ENCODE results near the gene FKBP1C.
"Not testable (repeated sequence)": the region's sequence is repeated elsewhere in the genome, so short reads cannot be mapped to it uniquely, and the experiment has no call there.

FKBP1C gene

GRCh38 chr6:63211343-63211742, at the start of gene FKBP1C:
FKBP1C (plus strand) TSS chr6:63211469.
- DNase-seq (ENCODE audit: extremely low read depth, low read depth), result not testable (repeated sequence)

DNA sequence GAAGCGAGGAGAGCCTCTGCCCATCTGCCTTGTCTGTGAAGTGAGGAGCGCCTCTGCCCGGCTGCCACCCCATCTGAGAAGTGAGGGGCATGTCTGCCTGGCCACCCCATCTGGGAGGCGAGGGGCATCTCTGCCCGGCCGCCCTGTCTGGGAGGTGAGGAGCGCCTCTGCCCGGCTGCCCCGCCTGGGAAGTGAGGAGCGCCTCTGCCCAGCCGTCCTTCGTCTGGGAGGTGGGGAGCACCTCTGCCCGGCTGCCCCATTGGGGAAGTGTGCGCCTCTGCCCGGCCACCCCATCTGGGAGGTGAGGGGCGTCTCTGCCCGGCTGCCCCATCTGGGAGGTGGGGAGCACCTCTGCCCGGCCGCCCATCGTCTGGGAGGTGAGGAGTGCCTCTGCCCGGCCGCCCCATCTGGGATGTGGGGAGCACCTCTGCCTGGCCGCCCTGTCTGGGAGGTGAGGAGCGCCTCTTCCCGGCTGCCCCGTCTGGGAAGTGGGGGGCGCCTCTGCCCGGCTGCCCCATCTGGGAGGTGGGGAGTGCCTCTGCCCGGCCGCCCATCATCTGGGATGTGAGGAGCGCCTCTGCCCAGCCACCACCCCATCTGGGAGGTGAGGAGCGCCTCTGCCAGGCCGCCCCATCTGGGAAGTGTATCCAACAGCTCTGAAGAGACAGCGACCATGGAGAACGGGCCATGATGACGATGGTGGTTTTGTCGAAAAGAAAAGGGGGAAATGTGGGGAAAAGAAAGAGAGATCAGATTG, 47.0 kb upstream of the FKBP1C start:
- DNase-seq (ENCODE audit: extremely low read depth, low read depth), result not testable (repeated sequence)

DNA sequence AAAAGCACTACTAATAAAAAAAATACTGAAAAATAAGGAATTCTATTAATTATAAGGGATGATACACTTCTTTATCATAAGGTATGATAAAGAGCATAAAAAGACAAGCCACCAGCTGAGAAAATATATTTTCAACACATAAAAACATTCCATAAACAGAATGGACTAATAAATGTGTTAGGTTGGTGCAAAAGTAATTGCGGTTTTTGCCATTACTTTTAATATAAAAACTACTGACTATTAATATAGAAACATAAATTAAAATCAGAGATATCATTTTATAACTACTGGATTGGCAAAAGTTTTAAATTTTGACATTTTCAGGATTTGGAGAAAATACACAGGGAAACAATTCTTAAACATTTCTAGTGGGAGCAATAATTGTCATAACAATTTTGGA, 37.1 kb upstream of the FKBP1C start:
- DNase-seq (ENCODE audit: extremely low read depth, low read depth), result no peak
- TF ChIP-seq, protein P1, sequence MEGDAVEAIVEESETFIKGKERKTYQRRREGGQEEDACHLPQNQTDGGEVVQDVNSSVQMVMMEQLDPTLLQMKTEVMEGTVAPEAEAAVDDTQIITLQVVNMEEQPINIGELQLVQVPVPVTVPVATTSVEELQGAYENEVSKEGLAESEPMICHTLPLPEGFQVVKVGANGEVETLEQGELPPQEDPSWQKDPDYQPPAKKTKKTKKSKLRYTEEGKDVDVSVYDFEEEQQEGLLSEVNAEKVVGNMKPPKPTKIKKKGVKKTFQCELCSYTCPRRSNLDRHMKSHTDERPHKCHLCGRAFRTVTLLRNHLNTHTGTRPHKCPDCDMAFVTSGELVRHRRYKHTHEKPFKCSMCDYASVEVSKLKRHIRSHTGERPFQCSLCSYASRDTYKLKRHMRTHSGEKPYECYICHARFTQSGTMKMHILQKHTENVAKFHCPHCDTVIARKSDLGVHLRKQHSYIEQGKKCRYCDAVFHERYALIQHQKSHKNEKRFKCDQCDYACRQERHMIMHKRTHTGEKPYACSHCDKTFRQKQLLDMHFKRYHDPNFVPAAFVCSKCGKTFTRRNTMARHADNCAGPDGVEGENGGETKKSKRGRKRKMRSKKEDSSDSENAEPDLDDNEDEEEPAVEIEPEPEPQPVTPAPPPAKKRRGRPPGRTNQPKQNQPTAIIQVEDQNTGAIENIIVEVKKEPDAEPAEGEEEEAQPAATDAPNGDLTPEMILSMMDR (IDR thresholded peaks at IDR 0.05; ENCODE audit: low read depth, low read length), result no peak

GRCh38 chr6:63176181-63176580, 35.1 kb upstream of the FKBP1C start:
- TF ChIP-seq, protein P1 (IDR thresholded peaks at IDR 0.05; ENCODE audit: low read depth, low read length), result no peak
- no peak for DNase-seq (ENCODE audit: extremely low read depth, low read depth)

- TF ChIP-seq, protein P1 (IDR thresholded peaks at IDR 0.05; ENCODE audit: low read depth, low read length), result no peak
- no peak for DNase-seq (ENCODE audit: extremely low read depth, low read depth)
These were observed 30.9 kb upstream of the FKBP1C start for GRCh38 chr6:63180367-63180766.

DNA sequence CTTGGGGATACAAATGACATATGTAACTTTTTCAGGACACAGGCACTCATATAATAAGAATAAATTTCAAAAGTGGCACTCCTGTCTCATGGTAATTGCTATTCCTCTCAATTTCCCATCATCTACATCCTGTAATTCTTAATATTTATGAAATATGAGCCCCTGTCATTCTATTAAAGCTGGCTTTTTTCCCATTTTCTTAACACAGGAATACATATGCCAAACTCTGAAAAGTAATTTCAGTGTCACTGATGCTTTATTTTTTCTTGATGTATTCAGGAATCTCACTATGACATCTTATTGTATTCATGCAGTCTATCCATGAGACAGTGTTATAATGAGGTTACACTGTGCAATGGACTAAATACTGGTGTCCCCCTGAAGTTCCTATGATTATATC, 24.3 kb upstream of the FKBP1C start:
- no peak for DNase-seq (ENCODE audit: extremely low read depth, low read depth)
- TF ChIP-seq, protein P1 (IDR thresholded peaks at IDR 0.05; ENCODE audit: low read depth, low read length), result no peak

DNA sequence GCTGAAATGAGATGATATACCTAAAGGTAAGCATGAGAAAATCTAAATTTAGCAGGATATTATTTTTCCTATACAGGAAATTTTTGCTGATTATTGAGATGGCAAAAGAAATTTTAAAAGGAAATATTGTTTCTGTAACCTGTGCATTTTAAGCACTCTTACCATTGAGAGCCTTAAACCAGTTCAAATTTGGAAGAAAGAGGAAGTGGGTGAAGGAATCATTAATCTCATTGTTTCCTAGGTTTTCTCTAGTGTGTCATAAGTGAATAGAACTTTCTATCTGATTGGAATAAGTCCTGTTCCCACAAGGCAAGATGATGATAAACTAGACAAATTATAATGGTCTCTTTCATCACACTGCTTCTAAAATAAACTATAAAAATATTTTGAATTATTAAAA, 22.4 kb upstream of the FKBP1C start:
- TF ChIP-seq, protein P1 (IDR thresholded peaks at IDR 0.05; ENCODE audit: low read depth, low read length), result no peak
- DNase-seq (ENCODE audit: extremely low read depth, low read depth), result no peak

GRCh38 chr6:63193324-63193723, 17.9 kb upstream of the FKBP1C start:
- TF ChIP-seq, protein P1 (IDR thresholded peaks at IDR 0.05; ENCODE audit: low read depth, low read length), result no peak
- no peak for DNase-seq (ENCODE audit: extremely low read depth, low read depth)

Measured in AG09319 (cell line).